T-cell (primary cell): ENCODE measurements around the gene CCDC185. TPM values are rescaled to one million over a fixed set of nuclear protein-coding genes. Genes with fewer than 3 reads are reported as not detected.

Experiments
- ATAC-seq, 4 experiments: fragments of 200-7000 bp in 3 of 4; fragments of 150-1000 bp in 1 of 4; cut with Tn5 transposase; replicated peaks in 1 of 4; 1 replicate in 3 of 4; 2 replicates in 1 of 4; pipeline ENCODE4 v1.10.0; 2021; ENCODE audit warnings: moderate library complexity in 3 of 4, mild to moderate bottlenecking in 2 of 4, moderate number of reproducible peaks in 1 of 4
- CTCF ChIA-PET, 2 donors: fragments of 300-600 bp; sonication (Branson Sonifier 250); formaldehyde crosslinking; loops; one replicate each; lab custom pipeline; 2022; ENCODE audit warnings: antibody characterized with exemption in 2 of 2; lab: Charles Lee
- POLR2A ChIA-PET, 2 donors: fragments of 300-600 bp; sonication (Branson Sonifier 250); formaldehyde crosslinking; loops; one replicate each; lab custom pipeline; 2022; ENCODE audit warnings: antibody characterized with exemption in 2 of 2; lab: Charles Lee
- DNase-seq, 35 experiments: peaks; one replicate each; pipeline versions ENCODE4 v3.0.0 to v3.0.0-alpha.2; 2013 to 2023
- H3K27ac ChIP-seq: one replicate; pipeline ENCODE4 v1.5.1; 2013; ENCODE audit warnings: low read length
- H3K27me3 ChIP-seq, 2 experiments: replicated peaks in 1 of 2; 1 replicate in 1 of 2; 2 replicates in 1 of 2; pipeline versions ENCODE4 v1.6.1 to v1.7.0; 2013; ENCODE audit warnings: low read length in 1 of 2, mixed read lengths in 1 of 2; ENCODE audit not compliant: control insufficient read depth in 2 of 2, insufficient read depth in 2 of 2; ENCODE audit errors: extremely low read depth in 1 of 2
- H3K36me3 ChIP-seq, 2 donors: 1 replicate in 1 of 2; 2 replicates in 1 of 2; pipeline versions ENCODE4 v1.6.1 to v1.7.0; 2013; ENCODE audit warnings: low read length in 1 of 2; ENCODE audit not compliant: control insufficient read depth in 2 of 2, insufficient read depth in 1 of 2; ENCODE audit errors: extremely low read depth in 1 of 2
- H3K4me1 ChIP-seq, 2 experiments: 1 replicate in 1 of 2; 2 replicates in 1 of 2; pipeline versions ENCODE4 v1.6.1 to v1.7.0; 2013; ENCODE audit warnings: low read length in 2 of 2, mixed read lengths in 1 of 2; ENCODE audit not compliant: insufficient read depth in 2 of 2, control insufficient read depth in 1 of 2; ENCODE audit errors: extremely low read depth in 1 of 2
- H3K4me3 ChIP-seq, 2 donors: 1 replicate in 1 of 2; 2 replicates in 1 of 2; pipeline versions ENCODE4 v1.5.1 to v1.7.0; 2013; ENCODE audit warnings: mild to moderate bottlenecking in 2 of 2, low read length in 1 of 2, moderate library complexity in 1 of 2; ENCODE audit not compliant: control insufficient read depth in 1 of 2; ENCODE audit errors: extremely low read depth in 1 of 2
- H3K9me3 ChIP-seq: 2 replicates; pipeline ENCODE4 v1.7.0; 2013
- H3K27ac Mint-ChIP-seq, 2 donors: one replicate each; pipeline ENCODE4 v1.8.0; 2020 to 2021; ENCODE audit warnings: mild to moderate bottlenecking in 2 of 2, mixed read lengths in 2 of 2
- H3K27me3 Mint-ChIP-seq, 2 donors: one replicate each; pipeline ENCODE4 v1.8.0; 2021 to 2022; ENCODE audit warnings: mixed read lengths in 2 of 2
- H3K36me3 Mint-ChIP-seq: one replicate; pipeline ENCODE4 v1.8.0; 2021; ENCODE audit warnings: mixed read lengths
- H3K4me1 Mint-ChIP-seq, 3 donors: one replicate each; pipeline ENCODE4 v1.8.0; 2020 to 2022; ENCODE audit warnings: mixed read lengths in 3 of 3, mild to moderate bottlenecking in 1 of 3
- H3K4me3 Mint-ChIP-seq, 3 donors: one replicate each; pipeline ENCODE4 v1.8.0; 2020 to 2022; ENCODE audit warnings: mild to moderate bottlenecking in 3 of 3, mixed read lengths in 3 of 3, moderate library complexity in 3 of 3
- H3K9me3 Mint-ChIP-seq, 3 donors: one replicate each; pipeline ENCODE4 v1.8.0; 2020 to 2022; ENCODE audit warnings: mixed read lengths in 3 of 3
- WGBS: methylation state at CpG from one replicate; pipeline ENCODE4 v1.1.5; 2013; ENCODE audit warnings: missing lambda C conversion rate; ENCODE audit not compliant: insufficient coverage; 5-methylcytosine and 5-hydroxymethylcytosine counted together
- total RNA-seq, 35 experiments: library from RNA in 6 of 35; stranded (reverse) in 6 of 35; fragments of 120-200 nt in 1 of 35; gene quantifications; one replicate each; pipeline versions ENCODE4 v1.2.1 to v1.2.4 and lab custom pipeline; 2013 to 2026

The CCDC185 gene
- total RNA-seq, 5 donors from 2014 or later (not counting 1 experiment from before 2014, with no cell fraction given), result not detected

DNA sequence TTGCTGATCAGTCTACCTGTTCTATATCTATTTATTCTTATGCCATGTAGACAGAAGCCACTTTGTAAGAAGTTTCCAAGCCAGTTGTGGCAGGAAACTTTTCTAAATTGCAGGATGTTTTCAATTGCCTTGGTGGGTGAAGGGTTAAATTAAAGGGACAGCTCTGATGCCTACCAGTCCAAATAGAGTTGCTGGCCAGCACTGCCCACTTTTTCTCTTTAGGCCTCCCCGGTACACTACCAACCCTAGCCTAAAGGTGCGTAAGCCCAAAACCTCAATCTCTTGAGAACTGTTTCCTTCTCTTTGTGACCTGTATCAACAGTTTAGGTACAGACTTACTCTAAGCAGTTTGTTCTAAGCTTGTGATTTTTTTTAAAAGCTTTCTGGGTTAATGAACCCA is 44.8 kb upstream of the CCDC185 start:
- no peaks in the 10 kb centered on the region for H3K36me3 ChIP-seq
- H3K9me3 ChIP-seq, result no peaks in the 10 kb centered on the region
- H3K27me3 ChIP-seq, result peaks cover 0 to 9% of the 10 kb centered on the region in 2 experiments
- Mint-ChIP-seq H3K4me1 (peaks cover 0 to 12% (median 7%) of the 10 kb centered on the region in 3 donors), H3K4me3 (no peak overlapping the region), H3K27ac (no peak overlapping the region), H3K9me3 (no peaks in the 10 kb centered on the region), H3K27me3 (no peaks in the 10 kb centered on the region), H3K36me3 (peaks cover 7% of the 10 kb centered on the region)
- H3K4me3 ChIP-seq, result no peak overlapping the region
- H3K27ac ChIP-seq, result no peak overlapping the region
- peaks cover 0 to 2% of the 10 kb centered on the region in 2 experiments for H3K4me1 ChIP-seq
- no peak for ATAC-seq
- ChIA-PET CTCF (interaction anchor here in 1 of 2 donors (1.2 kb wide), 1 partner anchor 15 kb away, joined by 3 read pairs; the partner anchor contains the start of gene SUSD4), POLR2A (no interaction called here)
- 67% methylated on average over 1 of the region's 2 CpGs for WGBS
- no peak for DNase-seq

DNA sequence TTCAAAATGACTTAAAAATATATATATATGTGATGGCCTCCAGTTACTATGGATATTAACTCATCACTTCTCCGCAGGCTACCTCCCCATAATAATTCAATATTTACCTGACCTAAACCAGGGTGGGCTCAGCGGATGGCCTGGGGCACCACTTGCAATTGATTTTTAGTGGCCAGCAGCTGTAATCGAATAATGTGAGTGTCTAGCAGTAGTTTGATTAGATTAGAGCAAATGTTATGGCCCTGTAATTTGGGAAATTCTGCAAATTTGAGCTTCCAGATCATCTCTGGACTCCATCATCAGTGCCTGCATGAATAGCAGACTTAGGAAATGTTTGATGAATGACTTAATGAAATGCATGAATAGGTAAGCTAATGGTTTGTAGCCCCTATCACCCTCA is 44.0 kb upstream of the CCDC185 start:
- H3K4me3 ChIP-seq, result no peak overlapping the region
- 86% methylated on average over 2 of the region's 3 CpGs for WGBS
- ChIA-PET CTCF (interaction anchor here in 1 of 2 donors (1.2 kb wide), 1 partner anchor 14 kb away, joined by 3 read pairs; the partner anchor contains the start of gene SUSD4), POLR2A (no interaction called here)
- no peaks in the 10 kb centered on the region for H3K36me3 ChIP-seq
- ATAC-seq, result no peak
- Mint-ChIP-seq H3K27me3 (peaks cover 0 to 4% of the 10 kb centered on the region in 2 donors), H3K36me3 (peaks cover 7% of the 10 kb centered on the region), H3K27ac (no peak overlapping the region), H3K4me1 (peaks cover 0 to 12% (median 7%) of the 10 kb centered on the region in 3 donors), H3K4me3 (no peak overlapping the region), H3K9me3 (no peaks in the 10 kb centered on the region)
- no peak for DNase-seq
- H3K27me3 ChIP-seq, result peaks cover 0 to 9% of the 10 kb centered on the region in 2 experiments
- H3K4me1 ChIP-seq, result peaks cover 0 to 2% of the 10 kb centered on the region in 2 experiments
- H3K27ac ChIP-seq, result no peak overlapping the region
- no peaks in the 10 kb centered on the region for H3K9me3 ChIP-seq

DNA sequence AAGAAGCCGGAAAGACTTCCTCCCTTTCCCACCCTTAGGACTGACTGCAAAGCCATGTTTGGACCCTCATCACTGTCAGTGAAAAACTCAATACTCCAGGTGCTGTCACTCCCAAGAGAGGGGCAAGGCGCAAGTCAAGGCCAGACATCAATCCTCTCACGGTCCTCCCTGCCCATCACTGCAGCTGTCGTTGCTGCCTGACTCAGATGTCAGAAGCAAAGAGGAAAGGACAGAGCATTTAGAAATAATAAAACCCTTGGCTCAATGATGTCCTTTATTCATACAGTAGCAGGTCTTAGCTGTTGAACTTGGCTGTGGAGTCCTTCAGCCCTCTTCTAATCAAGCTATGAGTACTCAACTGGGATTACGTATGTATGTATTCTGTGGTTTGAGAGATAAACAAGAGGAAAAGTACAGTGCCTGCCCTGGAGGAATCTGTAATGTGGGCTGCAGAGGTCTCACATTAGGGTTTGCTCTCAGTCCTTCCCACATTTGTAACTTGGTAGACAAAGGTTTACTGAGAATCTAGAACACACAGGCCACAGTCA is 42.8 kb upstream of the CCDC185 start:
- H3K27ac Mint-ChIP-seq, result no peak overlapping the region
- ATAC-seq (no peak), DNase-seq (no peak)
- H3K27me3 Mint-ChIP-seq, result peaks cover 0 to 4% of the 10 kb centered on the region in 2 donors
- 88% methylated on average over 2 of the region's 5 CpGs for WGBS
- H3K9me3 Mint-ChIP-seq, result no peaks in the 10 kb centered on the region
- Histone ChIP-seq H3K4me3 (no peak overlapping the region), H3K27me3 (peaks cover 0 to 9% of the 10 kb centered on the region in 2 experiments), H3K9me3 (no peaks in the 10 kb centered on the region), H3K27ac (no peak overlapping the region), H3K36me3 (no peaks in the 10 kb centered on the region), H3K4me1 (peaks cover 0 to 2% of the 10 kb centered on the region in 2 experiments)
- H3K36me3 Mint-ChIP-seq, result peaks cover 4% of the 10 kb centered on the region
- no peak overlapping the region for H3K4me3 Mint-ChIP-seq
- ChIA-PET CTCF (no interaction called here), POLR2A (no interaction called here)
- H3K4me1 Mint-ChIP-seq, result peaks cover 0 to 12% (median 7%) of the 10 kb centered on the region in 3 donors

DNA sequence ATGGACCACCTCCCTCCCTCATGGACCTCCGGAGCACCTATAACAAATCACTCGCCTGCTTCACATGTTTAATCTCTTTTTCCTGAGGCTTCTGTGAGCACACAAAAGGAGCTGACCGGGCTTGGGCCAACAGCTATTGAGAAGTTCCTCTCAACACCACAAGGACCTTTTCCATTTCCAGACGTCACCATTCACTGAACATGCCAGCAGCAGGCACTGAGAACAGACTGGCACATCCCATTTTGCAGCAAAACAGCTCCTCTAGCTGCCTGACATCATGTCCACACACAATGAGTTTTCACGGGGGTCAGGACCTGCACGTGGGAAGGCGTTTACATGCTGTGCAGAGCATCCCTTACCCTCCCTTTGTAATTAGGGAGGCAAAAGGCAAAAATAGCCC is 40.3 kb upstream of the CCDC185 start:
- no peak overlapping the region for H3K4me3 Mint-ChIP-seq
- Histone ChIP-seq H3K4me1 (peaks cover 0 to 2% of the 10 kb centered on the region in 2 experiments), H3K27ac (no peak overlapping the region), H3K27me3 (peaks cover 0 to 9% of the 10 kb centered on the region in 2 experiments), H3K36me3 (no peaks in the 10 kb centered on the region), H3K4me3 (no peak overlapping the region), H3K9me3 (no peaks in the 10 kb centered on the region)
- ATAC-seq (no peak), DNase-seq (no peak)
- no peak overlapping the region for H3K27ac Mint-ChIP-seq
- H3K9me3 Mint-ChIP-seq, result no peaks in the 10 kb centered on the region
- ChIA-PET CTCF (no interaction called here), POLR2A (no interaction called here)
- 73% methylated on average over 4 of the region's 7 CpGs for WGBS
- peaks cover 0 to 4% of the 10 kb centered on the region in 2 donors for H3K27me3 Mint-ChIP-seq
- H3K4me1 Mint-ChIP-seq, result peaks cover 0 to 12% (median 0%) of the 10 kb centered on the region in 3 donors
- H3K36me3 Mint-ChIP-seq, result no peaks in the 10 kb centered on the region

DNA sequence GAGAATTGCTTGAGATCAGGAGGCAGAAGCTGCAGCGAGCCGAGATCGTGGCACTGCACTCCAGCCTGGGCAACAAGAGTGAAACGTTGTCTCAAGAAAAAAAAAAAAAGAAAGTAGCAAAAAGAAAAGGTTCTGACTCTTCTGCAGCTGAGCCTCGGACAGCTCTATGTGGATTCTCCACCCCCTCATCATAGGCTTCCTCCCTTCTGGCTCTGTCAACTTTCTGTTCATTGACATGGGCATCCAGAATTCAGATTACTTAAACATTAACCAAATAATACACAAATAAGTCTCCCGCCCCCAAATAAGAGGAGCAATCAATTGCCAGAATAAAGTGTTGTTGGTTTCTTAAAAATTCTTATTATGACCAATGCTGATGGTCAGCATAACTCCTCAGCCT is 39.3 kb upstream of the CCDC185 start:
- Mint-ChIP-seq H3K36me3 (no peaks in the 10 kb centered on the region), H3K4me3 (no peak overlapping the region), H3K4me1 (peaks cover 0 to 5% (median 0%) of the 10 kb centered on the region in 3 donors), H3K27me3 (peaks cover 0 to 4% of the 10 kb centered on the region in 2 donors), H3K9me3 (no peaks in the 10 kb centered on the region), H3K27ac (no peak overlapping the region)
- 100% methylated on average over 3 of the region's 6 CpGs for WGBS
- no peaks in the 10 kb centered on the region for H3K36me3 ChIP-seq
- no peak overlapping the region for H3K4me3 ChIP-seq
- CTCF ChIA-PET, result interaction anchor here (0.6 to 1.2 kb wide), 2 partner anchors 22 to 209 kb away, joined by 4 read pairs; no protein-coding TSS in a partner anchor
- no peaks in the 10 kb centered on the region for H3K4me1 ChIP-seq
- no peak overlapping the region for H3K27ac ChIP-seq
- POLR2A ChIA-PET, result interaction anchor here in 1 of 2 donors (0.6 kb wide), 1 partner anchor 209 kb away, joined by 3 read pairs; no protein-coding TSS in a partner anchor
- DNase-seq (no peak), ATAC-seq (no peak)
- H3K9me3 ChIP-seq, result no peaks in the 10 kb centered on the region
- peaks cover 0 to 9% of the 10 kb centered on the region in 2 experiments for H3K27me3 ChIP-seq

DNA sequence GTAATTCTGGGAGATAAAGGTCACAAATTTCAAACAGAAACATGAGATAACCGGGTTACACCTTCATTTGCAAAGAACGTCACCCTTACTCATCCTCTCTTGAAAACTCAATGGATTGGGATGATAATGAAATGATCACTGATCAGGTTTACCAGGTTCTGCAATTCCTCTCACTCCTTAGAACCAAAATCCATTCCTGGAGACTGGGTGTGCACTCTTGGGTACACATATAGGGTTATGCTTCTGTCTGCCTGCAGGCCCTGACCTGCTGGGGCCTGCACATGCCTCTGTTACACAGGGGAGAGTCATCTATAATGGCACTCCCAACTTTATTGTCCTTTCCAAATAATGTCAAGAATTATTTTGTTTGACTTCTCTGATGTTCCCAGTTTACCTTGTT is 37.5 kb upstream of the CCDC185 start:
- Mint-ChIP-seq H3K4me1 (peaks cover 0 to 2% (median 0%) of the 10 kb centered on the region in 3 donors), H3K4me3 (no peak overlapping the region), H3K9me3 (no peaks in the 10 kb centered on the region), H3K27ac (no peak overlapping the region), H3K36me3 (no peaks in the 10 kb centered on the region), H3K27me3 (peaks cover 0 to 4% of the 10 kb centered on the region in 2 donors)
- no peaks in the 10 kb centered on the region for H3K4me1 ChIP-seq
- no peak for ATAC-seq
- H3K27me3 ChIP-seq, result peaks cover 0 to 11% of the 10 kb centered on the region in 2 experiments
- WGBS, result no CpG with 5 or more reads among the region's 2 CpGs
- no peak for DNase-seq
- H3K36me3 ChIP-seq, result no peaks in the 10 kb centered on the region
- no peak overlapping the region for H3K27ac ChIP-seq
- CTCF ChIA-PET, result no interaction called here
- no peak overlapping the region for H3K4me3 ChIP-seq
- no peaks in the 10 kb centered on the region for H3K9me3 ChIP-seq
- POLR2A ChIA-PET, result interaction anchor here (0.6 kb wide), 2 partner anchors 474 to 631 kb away, joined by 3 read pairs; no protein-coding TSS in a partner anchor
